HL-60 (cell line): ENCODE results near the gene ISG20.
"Not testable (repeated sequence)": the region's sequence is repeated elsewhere in the genome, so short reads cannot be mapped to it uniquely, and the experiment has no call there.

Experiments used
- DNase-seq, 2 experiments: peaks; one replicate each; pipeline ENCODE4 v3.0.0-alpha.2; 2010 to 2020; ENCODE audit warnings: low read depth in 1 of 2, low spot score in 1 of 2
- H3K27ac ChIP-seq: fragments of 250-450 bp; sonication (Bioruptor Pico); replicated peaks from 2 replicates; pipeline ENCODE4 v1.5.1; 2020; ENCODE audit warnings: mild to moderate bottlenecking, moderate library complexity
- H3K27me3 ChIP-seq: fragments of 250-450 bp; sonication (Bioruptor Pico); 2 replicates; pipeline ENCODE4 v1.5.1; 2021; ENCODE audit warnings: mild to moderate bottlenecking, moderate library complexity; ENCODE audit not compliant: insufficient read depth, poor library complexity, severe bottlenecking
- H3K4me3 ChIP-seq: replicated peaks from 2 replicates; pipeline ENCODE4 v1.5.1; 2011; ENCODE audit warnings: mild to moderate bottlenecking, control low read depth, low read length; ENCODE audit not compliant: insufficient read depth
- CTCF ChIP-seq: IDR thresholded peaks from one replicate; pipeline ENCODE4 v1.5.1; 2011; ENCODE audit warnings: low read length, control low read depth, inconsistent platforms; ENCODE audit not compliant: insufficient read depth
- GABPA ChIP-seq: IDR thresholded peaks from 2 replicates; pipeline ENCODE4 v1.6.1; 2012; ENCODE audit warnings: low read depth
- POLR2AphosphoS5 ChIP-seq: IDR thresholded peaks from 2 replicates; pipeline ENCODE4 v1.6.1; 2012; ENCODE audit warnings: low read depth
- REST ChIP-seq: IDR thresholded peaks from 2 replicates; pipeline ENCODE4 v1.6.1; 2012; ENCODE audit warnings: low read depth; ENCODE audit not compliant: insufficient replicate concordance
- SPI1 ChIP-seq: IDR thresholded peaks from 2 replicates; pipeline ENCODE4 v1.6.1; 2012; ENCODE audit warnings: low read depth, mild to moderate bottlenecking, borderline replicate concordance

Gene ISG20

GRCh38 chr15:88637841-88638625, 783 bp upstream of the ISG20 start:
- H3K27me3 ChIP-seq = no peaks in the 10 kb centered on the region
- H3K4me3 ChIP-seq = peak overlapping the region; percentile 54
- DNase-seq = no peak
- TF ChIP-seq POLR2AphosphoS5 (no peak), GABPA (no peak), REST (no peak), CTCF (no peak), SPI1 (no peak)
- H3K27ac ChIP-seq = peak overlapping the region; percentile 17; the same call in 1 of the 2 replicates

- no peak for TF ChIP-seq GABPA
- 0 out of 2 replicates have a peak, but pooled peaks have one; percentile 0 for TF ChIP-seq SPI1
- TF ChIP-seq CTCF = no peak
- TF ChIP-seq REST = no peak
- Histone ChIP-seq H3K27ac (peak overlapping the region; percentile 75), H3K27me3 (no peaks in the 10 kb centered on the region), H3K4me3 (no peak overlapping the region)
- DNase-seq = no peak
Observed at GRCh38 chr15:88641959-88642452, 3.2 kb downstream of the ISG20 start.

- H3K27me3 ChIP-seq, H3K27ac ChIP-seq, H3K4me3 ChIP-seq, DNase-seq: not testable (repeated sequence)
Observed at GRCh38 chr15:88642514-88642913, 3.7 kb downstream of the ISG20 start.

- Histone ChIP-seq H3K4me3 (no peak overlapping the region), H3K27me3 (no peaks in the 10 kb centered on the region), H3K27ac (no peak overlapping the region)
- no peak for DNase-seq
- TF ChIP-seq SPI1 (no peak), CTCF (no peak), GABPA (no peak), POLR2AphosphoS5 (no peak), REST (no peak)
Observed at GRCh38 chr15:88644741-88645140, 5.9 kb downstream of the ISG20 start.
